HEK293 (cell line): Measurements from ENCODE around the gene PAPOLB.

ENCODE experiments used
- CTCF ChIA-PET: fragments of 350-600 bp; formaldehyde crosslinking; extraction: SDS; loops from one replicate; lab custom pipeline; 2021; ENCODE audit warnings: antibody characterized with exemption; lab: Yijun Ruan, JAX
- POLR2A ChIA-PET: fragments of 300-600 bp; formaldehyde crosslinking; extraction: SDS; loops from one replicate; lab custom pipeline; 2020; ENCODE audit warnings: antibody characterized with exemption, inconsistent platforms; lab: Yijun Ruan, JAX
- H3K27ac ChIP-seq: fragments of 200-500 bp; sonication (Bioruptor generic); 2 replicates; pipeline ENCODE4 v1.5.1; 2014; ENCODE audit warnings: low read depth, low read length, control low read depth, inconsistent platforms; ENCODE audit errors: extremely low read depth
- H3K36me3 ChIP-seq, 2 experiments: fragments of 200-500 bp in 1 of 2; sonication (Bioruptor generic) in 1 of 2; 1 replicate in 1 of 2; 2 replicates in 1 of 2; pipeline ENCODE4 v1.5.1; 2014 to 2017; ENCODE audit warnings: inconsistent platforms in 2 of 2, low read length in 2 of 2; ENCODE audit not compliant: control insufficient read depth in 2 of 2, insufficient read depth in 1 of 2
- H3K4me1 ChIP-seq: fragments of 200-500 bp; sonication (Bioruptor generic); 2 replicates; pipeline ENCODE4 v1.5.1; 2014; ENCODE audit warnings: mild to moderate bottlenecking, low read length, inconsistent platforms; ENCODE audit not compliant: control insufficient read depth, insufficient read depth
- H3K4me3 ChIP-seq: 2 replicates; pipeline ENCODE4 v1.5.1; 2011; ENCODE audit warnings: low read depth, mild to moderate bottlenecking, control low read depth, low read length, moderate library complexity
- H3K9me3 ChIP-seq: fragments of 200-500 bp; sonication (Bioruptor generic); 2 replicates; pipeline ENCODE4 v1.5.1; 2014; ENCODE audit warnings: low read depth, low read length, inconsistent platforms; ENCODE audit not compliant: control insufficient read depth, insufficient read depth
- FEZF1 ChIP-seq: fragments of 450-650 bp; formaldehyde crosslinking; IDR thresholded peaks from 2 replicates; pipeline ENCODE4 v1.5.1; 2016; ENCODE audit warnings: missing biosample characterization, missing genetic modification characterization
- SALL2 ChIP-seq: fragments of 450-650 bp; formaldehyde crosslinking; IDR thresholded peaks from 2 replicates; pipeline ENCODE4 v1.5.0; 2017; ENCODE audit warnings: missing biosample characterization, mild to moderate bottlenecking, missing genetic modification characterization, borderline replicate concordance
- SCRT2 ChIP-seq: fragments of 450-650 bp; formaldehyde crosslinking; IDR thresholded peaks from 2 replicates; pipeline ENCODE4 v1.5.1; 2016; ENCODE audit warnings: missing biosample characterization, missing genetic modification characterization
- SP7 ChIP-seq: fragments of 450-650 bp; formaldehyde crosslinking; IDR thresholded peaks from 2 replicates; pipeline ENCODE4 v1.5.1; 2016; ENCODE audit warnings: missing biosample characterization, missing genetic modification characterization
- TRIM28 ChIP-seq: IDR thresholded peaks from 2 replicates; pipeline ENCODE4 v1.6.1; 2011; ENCODE audit warnings: low read length, control low read depth, borderline replicate concordance
- ZBTB48 ChIP-seq: fragments of 450-650 bp; formaldehyde crosslinking; IDR thresholded peaks from 2 replicates; pipeline ENCODE4 v1.5.1; 2016; ENCODE audit warnings: missing biosample characterization, missing genetic modification characterization
- ZFHX2 ChIP-seq: fragments of 450-650 bp; formaldehyde crosslinking; conservative IDR thresholded peaks from 2 replicates; pipeline ENCODE4 v1.5.1; 2016; ENCODE audit warnings: missing biosample characterization, missing genetic modification characterization
- ZIC2 ChIP-seq: fragments of 450-650 bp; formaldehyde crosslinking; IDR thresholded peaks from 2 replicates; pipeline ENCODE4 v1.5.1; 2016; ENCODE audit warnings: missing biosample characterization, missing genetic modification characterization
- ZNF174 ChIP-seq: fragments of 450-650 bp; formaldehyde crosslinking; IDR thresholded peaks from 2 replicates; pipeline ENCODE4 v1.5.0; 2017; ENCODE audit warnings: missing biosample characterization, mild to moderate bottlenecking, missing genetic modification characterization
- ZNF2 ChIP-seq: fragments of 450-650 bp; formaldehyde crosslinking; IDR thresholded peaks from 2 replicates; pipeline ENCODE4 v1.5.1; 2016; ENCODE audit warnings: missing biosample characterization, missing genetic modification characterization
- ZNF23 ChIP-seq: fragments of 450-650 bp; formaldehyde crosslinking; IDR thresholded peaks from 2 replicates; pipeline ENCODE4 v1.5.1; 2016; ENCODE audit warnings: missing biosample characterization, missing genetic modification characterization, borderline replicate concordance
- ZNF24 ChIP-seq: fragments of 450-650 bp; formaldehyde crosslinking; IDR thresholded peaks from 2 replicates; pipeline ENCODE4 v1.5.1; 2016; ENCODE audit warnings: missing biosample characterization, missing genetic modification characterization
- ZNF302 ChIP-seq: fragments of 450-650 bp; formaldehyde crosslinking; IDR thresholded peaks from 2 replicates; pipeline ENCODE4 v1.5.1; 2016; ENCODE audit warnings: missing biosample characterization, missing genetic modification characterization, low read depth
- ZNF350 ChIP-seq: fragments of 450-650 bp; formaldehyde crosslinking; IDR thresholded peaks from 2 replicates; pipeline ENCODE4 v1.5.0; 2017; ENCODE audit warnings: missing biosample characterization, mild to moderate bottlenecking, missing genetic modification characterization
- ZNF404 ChIP-seq: fragments of 450-650 bp; formaldehyde crosslinking; IDR thresholded peaks from 2 replicates; pipeline ENCODE4 v1.5.1; 2017; ENCODE audit warnings: missing biosample characterization, missing genetic modification characterization
- ZNF426 ChIP-seq: fragments of 450-650 bp; formaldehyde crosslinking; IDR thresholded peaks from 2 replicates; pipeline ENCODE4 v1.5.1; 2017; ENCODE audit warnings: missing biosample characterization, missing genetic modification characterization, mild to moderate bottlenecking, inconsistent platforms, moderate library complexity
- ZNF530 ChIP-seq: fragments of 450-650 bp; formaldehyde crosslinking; IDR thresholded peaks from 2 replicates; pipeline ENCODE4 v1.5.1; 2016; ENCODE audit warnings: low read depth, missing biosample characterization, missing genetic modification characterization
- ZNF549 ChIP-seq: fragments of 450-650 bp; IDR thresholded peaks from 2 replicates; pipeline ENCODE4 v1.5.1; 2018; ENCODE audit warnings: missing biosample characterization, missing genetic modification characterization, mild to moderate bottlenecking, inconsistent platforms, moderate library complexity
- ZNF561 ChIP-seq: fragments of 450-650 bp; IDR thresholded peaks from 2 replicates; pipeline ENCODE4 v1.5.1; 2018; ENCODE audit warnings: missing biosample characterization, missing genetic modification characterization, borderline replicate concordance
- ZNF571 ChIP-seq: fragments of 450-650 bp; formaldehyde crosslinking; IDR thresholded peaks from 2 replicates; pipeline ENCODE4 v1.5.0; 2017; ENCODE audit warnings: missing biosample characterization, missing genetic modification characterization
- ZNF621 ChIP-seq: fragments of 450-650 bp; formaldehyde crosslinking; IDR thresholded peaks from 2 replicates; pipeline ENCODE4 v1.5.1; 2017; ENCODE audit warnings: missing biosample characterization, missing genetic modification characterization
- ZNF660 ChIP-seq: fragments of 450-650 bp; IDR thresholded peaks from 2 replicates; pipeline ENCODE4 v1.5.1; 2018; ENCODE audit warnings: missing biosample characterization, mild to moderate bottlenecking, missing genetic modification characterization
- ZNF701 ChIP-seq: fragments of 450-650 bp; formaldehyde crosslinking; IDR thresholded peaks from 2 replicates; pipeline ENCODE4 v1.5.1; 2016; ENCODE audit warnings: missing biosample characterization, missing genetic modification characterization
- ZNF707 ChIP-seq: fragments of 450-650 bp; formaldehyde crosslinking; IDR thresholded peaks from 2 replicates; pipeline ENCODE4 v1.5.1; 2016; ENCODE audit warnings: missing biosample characterization, missing genetic modification characterization
- ZNF747 ChIP-seq: fragments of 450-650 bp; formaldehyde crosslinking; IDR thresholded peaks from 2 replicates; pipeline ENCODE4 v1.5.1; 2016; ENCODE audit warnings: missing biosample characterization, missing genetic modification characterization
- ZSCAN16 ChIP-seq: fragments of 450-650 bp; formaldehyde crosslinking; IDR thresholded peaks from 2 replicates; pipeline ENCODE4 v1.5.1; 2016; ENCODE audit warnings: missing biosample characterization, missing genetic modification characterization
- TF ChIP-seq, protein P1 (sequence below): fragments of 450-650 bp; formaldehyde crosslinking; IDR thresholded peaks from 2 replicates; pipeline ENCODE4 v1.5.1; 2017; ENCODE audit warnings: missing biosample characterization, missing genetic modification characterization
- TF ChIP-seq, protein P2 (sequence below): fragments of 450-650 bp; formaldehyde crosslinking; conservative IDR thresholded peaks from 2 replicates; pipeline ENCODE4 v1.5.1; 2016; ENCODE audit warnings: low read depth, missing biosample characterization, missing genetic modification characterization
- TF ChIP-seq, protein P3 (sequence below): fragments of 450-650 bp; formaldehyde crosslinking; IDR thresholded peaks from 2 replicates; pipeline ENCODE4 v1.5.1; 2017; ENCODE audit warnings: missing biosample characterization, missing genetic modification characterization
- TF ChIP-seq, protein P4 (sequence below): fragments of 450-650 bp; formaldehyde crosslinking; IDR thresholded peaks from 2 replicates; pipeline ENCODE4; 2016; ENCODE audit warnings: missing biosample characterization, missing genetic modification characterization

PAPOLB gene

DNA sequence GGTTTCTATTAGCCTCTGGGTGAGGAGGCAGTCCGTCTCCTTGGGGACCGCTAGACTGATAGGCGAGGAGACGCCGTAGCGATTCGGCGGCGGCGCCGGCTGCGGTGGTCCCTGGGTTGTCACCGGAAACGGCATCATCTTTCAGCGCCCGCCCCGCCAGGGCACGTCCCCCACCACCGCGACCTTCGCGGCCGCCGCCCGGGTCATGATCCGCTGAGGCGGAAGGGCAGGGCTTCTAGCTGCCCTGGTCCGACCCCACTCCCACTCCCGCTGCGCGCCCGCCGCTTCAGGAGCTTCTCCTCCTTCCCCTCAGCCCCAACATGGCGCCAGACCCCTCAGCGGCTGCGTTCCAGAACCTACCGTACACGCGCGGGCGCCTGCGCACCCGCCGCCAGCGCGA is at the start of gene PAPOLB:
Gene PAPOLB (minus strand): TSS at position 358 of the 400 bp plus-strand sequence. CDS start 220 bp downstream, at position 138.
- Histone ChIP-seq H3K27ac (no peak within 1 kb of the TSS), H3K36me3 (no peaks in the 10 kb centered on the region), H3K4me1 (no peaks in the 10 kb centered on the region), H3K9me3 (no peaks in the 10 kb centered on the region; the same call in 1 of the 2 replicates), H3K4me3 (no peak within 1 kb of the TSS)
- POLR2A ChIA-PET, result no interaction called here
- CTCF ChIA-PET, result interaction anchor here (1.7 kb wide), 1 partner anchor 16 kb away, joined by 4 read pairs; no protein-coding TSS in a partner anchor
- no peak for TF ChIP-seq ZNF660 (tag by site-specific recombination)
- no peak for TF ChIP-seq ZIC2
- TF ChIP-seq, protein P1, sequence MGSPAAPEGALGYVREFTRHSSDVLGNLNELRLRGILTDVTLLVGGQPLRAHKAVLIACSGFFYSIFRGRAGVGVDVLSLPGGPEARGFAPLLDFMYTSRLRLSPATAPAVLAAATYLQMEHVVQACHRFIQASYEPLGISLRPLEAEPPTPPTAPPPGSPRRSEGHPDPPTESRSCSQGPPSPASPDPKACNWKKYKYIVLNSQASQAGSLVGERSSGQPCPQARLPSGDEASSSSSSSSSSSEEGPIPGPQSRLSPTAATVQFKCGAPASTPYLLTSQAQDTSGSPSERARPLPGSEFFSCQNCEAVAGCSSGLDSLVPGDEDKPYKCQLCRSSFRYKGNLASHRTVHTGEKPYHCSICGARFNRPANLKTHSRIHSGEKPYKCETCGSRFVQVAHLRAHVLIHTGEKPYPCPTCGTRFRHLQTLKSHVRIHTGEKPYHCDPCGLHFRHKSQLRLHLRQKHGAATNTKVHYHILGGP (tag by site-specific recombination), result no peak
- no peak for TF ChIP-seq ZNF530 (tag by site-specific recombination)
- no peak for TF ChIP-seq ZNF302 (tag by site-specific recombination)
- no peak for TF ChIP-seq ZNF571 (tag by site-specific recombination)
- no peak for TF ChIP-seq TRIM28
- TF ChIP-seq ZSCAN16, result no peak
- no peak for TF ChIP-seq ZNF621 (tag by site-specific recombination)
- TF ChIP-seq ZNF426 (tag by site-specific recombination), result no peak
- TF ChIP-seq ZNF24 (tag by site-specific recombination), result no peak
- TF ChIP-seq FEZF1, result no peak
- TF ChIP-seq ZNF701 (tag by site-specific recombination), result no peak
- TF ChIP-seq ZNF174 (tag by site-specific recombination), result no peak
- TF ChIP-seq SCRT2 (tag by site-specific recombination), result no peak
- TF ChIP-seq, protein P2, sequence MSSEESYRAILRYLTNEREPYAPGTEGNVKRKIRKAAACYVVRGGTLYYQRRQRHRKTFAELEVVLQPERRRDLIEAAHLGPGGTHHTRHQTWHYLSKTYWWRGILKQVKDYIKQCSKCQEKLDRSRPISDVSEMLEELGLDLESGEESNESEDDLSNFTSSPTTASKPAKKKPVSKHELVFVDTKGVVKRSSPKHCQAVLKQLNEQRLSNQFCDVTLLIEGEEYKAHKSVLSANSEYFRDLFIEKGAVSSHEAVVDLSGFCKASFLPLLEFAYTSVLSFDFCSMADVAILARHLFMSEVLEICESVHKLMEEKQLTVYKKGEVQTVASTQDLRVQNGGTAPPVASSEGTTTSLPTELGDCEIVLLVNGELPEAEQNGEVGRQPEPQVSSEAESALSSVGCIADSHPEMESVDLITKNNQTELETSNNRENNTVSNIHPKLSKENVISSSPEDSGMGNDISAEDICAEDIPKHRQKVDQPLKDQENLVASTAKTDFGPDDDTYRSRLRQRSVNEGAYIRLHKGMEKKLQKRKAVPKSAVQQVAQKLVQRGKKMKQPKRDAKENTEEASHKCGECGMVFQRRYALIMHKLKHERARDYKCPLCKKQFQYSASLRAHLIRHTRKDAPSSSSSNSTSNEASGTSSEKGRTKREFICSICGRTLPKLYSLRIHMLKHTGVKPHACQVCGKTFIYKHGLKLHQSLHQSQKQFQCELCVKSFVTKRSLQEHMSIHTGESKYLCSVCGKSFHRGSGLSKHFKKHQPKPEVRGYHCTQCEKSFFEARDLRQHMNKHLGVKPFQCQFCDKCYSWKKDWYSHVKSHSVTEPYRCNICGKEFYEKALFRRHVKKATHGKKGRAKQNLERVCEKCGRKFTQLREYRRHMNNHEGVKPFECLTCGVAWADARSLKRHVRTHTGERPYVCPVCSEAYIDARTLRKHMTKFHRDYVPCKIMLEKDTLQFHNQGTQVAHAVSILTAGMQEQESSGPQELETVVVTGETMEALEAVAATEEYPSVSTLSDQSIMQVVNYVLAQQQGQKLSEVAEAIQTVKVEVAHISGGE (tag by site-specific recombination), result no peak
- no peak for TF ChIP-seq ZNF404 (tag by site-specific recombination)

DNA sequence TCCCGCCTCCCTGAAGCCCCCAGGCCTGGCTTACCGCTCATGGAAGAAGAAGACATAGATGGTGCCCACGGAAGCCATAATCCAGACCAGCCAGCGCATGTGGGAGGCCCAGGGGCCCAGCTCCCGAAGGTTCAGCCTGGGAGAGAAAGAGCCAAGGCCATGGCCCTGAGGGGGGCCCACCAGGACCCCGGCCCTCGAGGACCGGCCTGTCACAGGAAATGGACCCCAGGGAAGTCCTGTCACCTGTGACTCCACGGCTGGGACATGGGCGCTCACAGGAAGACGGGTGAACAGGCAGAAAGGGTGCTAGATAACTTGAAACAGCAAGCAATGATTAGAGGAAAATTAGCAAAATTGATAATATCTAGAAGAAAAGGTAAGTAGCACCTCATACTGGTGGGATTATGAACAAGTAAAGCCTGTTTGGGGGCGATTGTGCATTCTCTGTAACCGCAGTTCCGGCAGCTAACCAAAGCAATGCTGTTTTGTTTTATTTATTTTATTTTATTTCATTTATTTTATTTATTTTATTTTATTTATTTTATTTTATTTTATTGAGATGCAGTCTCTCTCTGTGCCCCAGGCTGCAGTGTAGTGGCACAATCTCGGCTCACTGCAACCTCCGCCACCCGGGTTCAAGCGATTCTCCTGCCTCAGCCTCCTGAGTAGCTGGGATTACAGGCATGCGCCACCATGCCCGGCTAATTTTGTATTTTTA is 49.4 kb upstream of the PAPOLB start:
- Histone ChIP-seq H3K4me3 (no peak overlapping the region), H3K36me3 (no peaks in the 10 kb centered on the region), H3K4me1 (no peaks in the 10 kb centered on the region), H3K9me3 (no peaks in the 10 kb centered on the region), H3K27ac (no peak overlapping the region)
- POLR2A ChIA-PET, result no interaction called here
- CTCF ChIA-PET, result no interaction called here
- TF ChIP-seq SP7 (tag by site-specific recombination) (no peak), ZBTB48 (tag by site-specific recombination) (no peak), ZNF561 (tag by site-specific recombination) (no peak), ZNF747 (tag by site-specific recombination) (no peak), ZNF23 (tag by site-specific recombination) (no peak), ZNF350 (tag by site-specific recombination) (no peak), ZNF2 (tag by site-specific recombination) (no peak), SALL2 (tag by site-specific recombination) (no peak), ZFHX2 (no peak), ZNF707 (tag by site-specific recombination) (no peak), ZNF549 (no peak)
- TF ChIP-seq, protein P3, sequence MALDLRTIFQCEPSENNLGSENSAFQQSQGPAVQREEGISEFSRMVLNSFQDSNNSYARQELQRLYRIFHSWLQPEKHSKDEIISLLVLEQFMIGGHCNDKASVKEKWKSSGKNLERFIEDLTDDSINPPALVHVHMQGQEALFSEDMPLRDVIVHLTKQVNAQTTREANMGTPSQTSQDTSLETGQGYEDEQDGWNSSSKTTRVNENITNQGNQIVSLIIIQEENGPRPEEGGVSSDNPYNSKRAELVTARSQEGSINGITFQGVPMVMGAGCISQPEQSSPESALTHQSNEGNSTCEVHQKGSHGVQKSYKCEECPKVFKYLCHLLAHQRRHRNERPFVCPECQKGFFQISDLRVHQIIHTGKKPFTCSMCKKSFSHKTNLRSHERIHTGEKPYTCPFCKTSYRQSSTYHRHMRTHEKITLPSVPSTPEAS, result no peak
- TF ChIP-seq, protein P4, sequence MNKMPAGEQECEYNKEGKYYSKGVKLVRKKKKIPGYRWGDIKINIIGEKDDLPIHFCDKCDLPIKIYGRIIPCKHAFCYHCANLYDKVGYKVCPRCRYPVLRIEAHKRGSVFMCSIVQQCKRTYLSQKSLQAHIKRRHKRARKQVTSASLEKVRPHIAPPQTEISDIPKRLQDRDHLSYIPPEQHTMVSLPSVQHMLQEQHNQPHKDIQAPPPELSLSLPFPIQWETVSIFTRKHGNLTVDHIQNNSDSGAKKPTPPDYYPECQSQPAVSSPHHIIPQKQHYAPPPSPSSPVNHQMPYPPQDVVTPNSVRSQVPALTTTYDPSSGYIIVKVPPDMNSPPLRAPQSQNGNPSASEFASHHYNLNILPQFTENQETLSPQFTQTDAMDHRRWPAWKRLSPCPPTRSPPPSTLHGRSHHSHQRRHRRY (tag by site-specific recombination), result no peak
